GM12864 (cell line): ENCODE results near the gene MEX3C.

Source experiments
- DNase-seq: peaks from one replicate; pipeline ENCODE4 v3.0.0-alpha.2; 2011; ENCODE audit warnings: low read depth
- H3K4me3 ChIP-seq: 2 replicates; pipeline ENCODE4 v1.5.1; 2011; ENCODE audit warnings: mild to moderate bottlenecking, low read depth, low read length, control low read depth
- TF ChIP-seq, protein P1 (sequence below): IDR thresholded peaks from 2 replicates; pipeline ENCODE4 v1.5.1; 2011; ENCODE audit warnings: low read depth, mild to moderate bottlenecking, moderate library complexity, low read length, control low read depth, inconsistent platforms; ENCODE audit errors: missing control alignments

MEX3C gene

DNA sequence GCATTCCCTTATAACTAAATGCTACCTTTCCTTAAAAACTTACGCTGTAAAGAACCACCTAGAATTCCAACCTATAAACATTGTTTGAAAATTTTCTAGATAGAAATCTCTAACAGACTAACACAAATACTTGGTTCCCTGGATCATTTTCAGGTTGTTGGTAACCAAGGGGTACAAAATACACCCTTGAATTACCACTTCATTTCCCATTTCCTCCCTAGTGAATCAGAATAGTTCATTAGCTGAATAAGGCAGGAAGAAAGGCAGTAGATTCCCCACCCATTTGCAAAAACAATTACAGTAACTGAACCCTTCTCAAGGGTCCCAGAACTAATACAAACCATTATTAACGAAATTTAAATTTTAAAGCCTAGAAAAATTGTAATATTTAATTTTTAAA lies 5.5 kb downstream of the MEX3C start:
- DNase-seq, result no peak
- H3K4me3 ChIP-seq, result no peak overlapping the region

DNA sequence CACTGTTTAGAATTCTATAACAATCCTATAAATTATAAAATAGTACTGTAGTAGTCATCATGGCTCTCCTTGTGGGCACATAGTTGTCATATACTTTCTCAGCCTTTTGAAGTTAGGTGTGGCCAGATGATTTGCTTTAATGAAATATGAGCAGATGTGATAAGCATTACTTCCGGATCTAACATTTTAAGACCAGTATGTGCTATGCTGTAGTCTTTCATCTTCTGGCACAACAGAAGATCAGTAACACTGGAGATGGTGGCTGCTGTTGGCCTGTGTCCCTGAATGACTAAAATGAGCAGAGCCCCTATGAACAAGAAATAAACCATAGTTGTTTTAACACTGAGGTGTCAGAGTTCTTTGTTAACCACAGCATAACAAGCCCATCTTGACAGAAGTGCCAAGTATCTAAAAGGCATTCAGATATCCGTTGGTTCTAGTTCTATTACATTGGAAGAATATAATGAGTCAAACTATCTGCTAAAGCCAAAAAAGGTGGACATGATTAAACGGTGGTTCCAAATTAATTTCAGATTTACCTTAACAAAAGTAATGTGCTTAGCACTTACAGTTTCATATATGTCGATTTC lies 6.3 kb downstream of the MEX3C start:
- TF ChIP-seq, protein P1, sequence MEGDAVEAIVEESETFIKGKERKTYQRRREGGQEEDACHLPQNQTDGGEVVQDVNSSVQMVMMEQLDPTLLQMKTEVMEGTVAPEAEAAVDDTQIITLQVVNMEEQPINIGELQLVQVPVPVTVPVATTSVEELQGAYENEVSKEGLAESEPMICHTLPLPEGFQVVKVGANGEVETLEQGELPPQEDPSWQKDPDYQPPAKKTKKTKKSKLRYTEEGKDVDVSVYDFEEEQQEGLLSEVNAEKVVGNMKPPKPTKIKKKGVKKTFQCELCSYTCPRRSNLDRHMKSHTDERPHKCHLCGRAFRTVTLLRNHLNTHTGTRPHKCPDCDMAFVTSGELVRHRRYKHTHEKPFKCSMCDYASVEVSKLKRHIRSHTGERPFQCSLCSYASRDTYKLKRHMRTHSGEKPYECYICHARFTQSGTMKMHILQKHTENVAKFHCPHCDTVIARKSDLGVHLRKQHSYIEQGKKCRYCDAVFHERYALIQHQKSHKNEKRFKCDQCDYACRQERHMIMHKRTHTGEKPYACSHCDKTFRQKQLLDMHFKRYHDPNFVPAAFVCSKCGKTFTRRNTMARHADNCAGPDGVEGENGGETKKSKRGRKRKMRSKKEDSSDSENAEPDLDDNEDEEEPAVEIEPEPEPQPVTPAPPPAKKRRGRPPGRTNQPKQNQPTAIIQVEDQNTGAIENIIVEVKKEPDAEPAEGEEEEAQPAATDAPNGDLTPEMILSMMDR, result no peak
- DNase-seq, result no peak
- H3K4me3 ChIP-seq, result no peak overlapping the region

More for the DNA sequence above, 5.5 kb downstream of the MEX3C start:
- TF ChIP-seq, protein P1, result no peak

DNA sequence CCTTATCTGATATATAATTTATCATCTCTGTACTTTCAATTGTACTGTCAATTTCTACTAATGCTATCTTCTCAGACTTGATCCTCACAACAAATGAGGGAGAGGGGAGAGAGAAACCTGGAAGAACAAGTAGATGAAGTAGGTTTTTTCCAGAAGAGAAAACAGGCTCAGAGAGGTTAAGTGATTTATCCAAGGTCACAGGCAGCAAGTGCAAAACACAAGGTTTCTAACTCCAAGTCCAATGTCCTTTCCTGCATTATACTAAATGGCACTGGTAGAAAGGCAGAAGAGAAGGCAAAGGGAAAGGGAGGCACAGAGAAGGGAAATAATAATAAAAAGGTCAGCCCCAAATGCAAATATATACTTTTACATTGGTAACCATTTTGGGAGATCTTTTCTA lies 7.5 kb downstream of the MEX3C start:
- TF ChIP-seq, protein P1, result no peak
- no peak for DNase-seq
- no peak overlapping the region for H3K4me3 ChIP-seq

DNA sequence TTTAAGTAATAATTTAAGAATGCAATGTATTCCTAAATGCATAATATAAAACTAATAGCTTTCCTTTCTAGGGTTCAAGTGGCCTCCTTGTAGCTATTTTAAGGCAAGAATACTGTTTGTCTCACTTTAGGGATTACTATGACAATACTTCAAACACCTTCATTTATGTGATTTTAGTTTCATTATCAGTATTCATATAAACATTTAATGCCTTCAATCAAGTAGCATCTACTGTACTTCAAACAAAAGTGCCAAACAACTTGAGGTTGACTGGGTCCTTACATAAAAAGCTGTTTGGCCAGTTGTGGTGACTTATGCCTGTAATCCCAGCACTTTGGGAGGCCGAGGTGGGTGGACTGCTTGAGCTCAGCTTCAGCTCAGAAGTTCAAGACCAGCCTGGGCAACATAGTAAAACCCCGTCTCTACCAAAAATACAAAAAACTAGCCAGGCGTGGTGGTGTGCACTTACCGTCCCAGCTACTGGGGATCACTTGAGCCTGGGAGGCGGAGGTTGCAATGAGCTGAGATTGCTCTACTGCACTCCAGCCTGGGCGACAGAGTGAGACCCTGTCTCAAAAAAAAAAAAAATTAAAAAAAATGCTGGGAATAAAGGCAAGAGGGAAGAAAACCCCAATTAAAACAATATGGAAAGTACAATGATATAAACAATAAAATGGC lies 9.3 kb downstream of the MEX3C start:
- TF ChIP-seq, protein P1, result no peak
- no peak overlapping the region; the same call in 1 of the 2 replicates for H3K4me3 ChIP-seq
- no peak for DNase-seq

DNA sequence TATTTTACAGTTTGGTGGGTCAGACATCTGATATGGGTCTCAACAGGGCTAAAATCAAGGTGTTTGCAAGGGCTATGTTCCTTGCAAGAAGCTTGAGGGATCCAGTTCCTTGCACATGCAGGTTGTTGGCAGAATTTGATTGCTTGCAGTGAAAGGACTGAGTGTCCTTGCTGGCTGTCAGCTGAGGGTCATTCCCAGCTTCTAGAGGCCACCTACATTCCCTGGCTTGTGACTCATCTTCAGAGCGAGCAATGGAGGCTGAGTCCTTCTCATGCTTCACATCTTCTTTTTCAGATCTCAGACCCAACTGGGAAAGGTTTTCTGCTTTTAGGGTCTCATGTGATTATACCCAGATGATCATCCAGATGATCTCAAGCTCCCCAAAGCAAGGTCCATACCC lies 12.4 kb downstream of the MEX3C start:
- TF ChIP-seq, protein P1, result no peak
- no peak for DNase-seq
- H3K4me3 ChIP-seq, result no peak overlapping the region

DNA sequence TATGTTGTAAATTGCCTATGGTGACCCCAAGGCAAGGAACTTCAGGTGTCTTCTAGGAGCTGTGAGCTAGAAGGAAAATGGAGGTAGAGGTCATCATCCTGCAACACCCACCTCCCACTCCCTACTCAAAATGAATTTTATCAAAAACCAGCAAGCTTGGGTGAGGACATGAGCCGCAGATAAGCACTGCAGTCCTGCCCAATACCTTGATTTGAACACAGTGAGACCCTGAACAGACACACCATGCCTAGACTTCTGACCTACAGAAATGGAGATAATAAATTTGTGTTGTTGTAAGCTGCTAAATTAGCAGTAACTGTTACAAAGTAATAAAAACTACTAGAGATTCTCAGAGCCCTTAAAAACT lies 13.4 kb downstream of the MEX3C start:
- H3K4me3 ChIP-seq, result no peak overlapping the region
- TF ChIP-seq, protein P1, result no peak
- no peak for DNase-seq
